ENCODE measurements around the gene NOTCH2.
"Not testable (repeated sequence)": the region's sequence is repeated elsewhere in the genome, so short reads cannot be mapped to it uniquely, and the experiment has no call there.

Gene NOTCH2

GRCh38 chr1:120069067-120069919 lies at the start of gene NOTCH2:
Gene NOTCH2 (minus strand): TSS chr1:120069662. CDS start chr1:120069406, 256 bp downstream.
- peak; percentile 41 for DNase-seq

- peak; percentile 64 for DNase-seq
These were observed 48.1 kb upstream of the NOTCH2 start for GRCh38 chr1:120117371-120118177.

- peak; percentile 75 for DNase-seq
These were observed 46.6 kb upstream of the NOTCH2 start for GRCh38 chr1:120116094-120116493.

- DNase-seq: not testable (repeated sequence)
These were observed 43.7 kb upstream of the NOTCH2 start for GRCh38 chr1:120113134-120113533.

- DNase-seq: not testable (repeated sequence)
These were observed 42.8 kb upstream of the NOTCH2 start for GRCh38 chr1:120112212-120112611.

- not testable (repeated sequence) for DNase-seq
These were observed 42.3 kb upstream of the NOTCH2 start for GRCh38 chr1:120111771-120112170.

- not testable (repeated sequence) for DNase-seq
These were observed 41.5 kb upstream of the NOTCH2 start for GRCh38 chr1:120111008-120111407.

- DNase-seq: not testable (repeated sequence)
These were observed 40.2 kb upstream of the NOTCH2 start for GRCh38 chr1:120109656-120110055.

GRCh38 chr1:120109180-120109579 lies 39.7 kb upstream of the NOTCH2 start:
- DNase-seq: not testable (repeated sequence)

- DNase-seq: not testable (repeated sequence)
These were observed 35.8 kb upstream of the NOTCH2 start for GRCh38 chr1:120105288-120105687.

- DNase-seq: not testable (repeated sequence)
These were observed 34.3 kb upstream of the NOTCH2 start for GRCh38 chr1:120103768-120104167.

- not testable (repeated sequence) for DNase-seq
These were observed 32.1 kb upstream of the NOTCH2 start for GRCh38 chr1:120101593-120101992.

GRCh38 chr1:120100590-120100989 lies 31.1 kb upstream of the NOTCH2 start:
- DNase-seq: not testable (repeated sequence)

GRCh38 chr1:120098986-120099759 lies 29.7 kb upstream of the NOTCH2 start:
- DNase-seq: not testable (repeated sequence)

- not testable (repeated sequence) for DNase-seq
These were observed 27.6 kb upstream of the NOTCH2 start for GRCh38 chr1:120096981-120097545.

- not testable (repeated sequence) for DNase-seq
These were observed 24.2 kb upstream of the NOTCH2 start for GRCh38 chr1:120093548-120094181.

GRCh38 chr1:120092232-120093218 lies 23.1 kb upstream of the NOTCH2 start:
- DNase-seq: not testable (repeated sequence)

GRCh38 chr1:120090830-120091229 lies 21.4 kb upstream of the NOTCH2 start:
- not testable (repeated sequence) for DNase-seq

- peak; percentile 82 for DNase-seq
These were observed 18.5 kb upstream of the NOTCH2 start for GRCh38 chr1:120087959-120088358.

GRCh38 chr1:120069920-120070214 lies 405 bp upstream of the NOTCH2 start:
- DNase-seq: not testable (repeated sequence)

GRCh38 chr1:120068683-120069066 lies 787 bp downstream of the NOTCH2 start:
- not testable (repeated sequence) for DNase-seq

All from fibroblast of skin of right quadriceps (primary cell).